ENCODE results near the gene EMID1.

- TF ChIP-seq POLR2A (IDR thresholded peaks at IDR 0.05): no peak
- no peak for TF ChIP-seq CTCF (IDR thresholded peaks at IDR 0.05)
Measured at GRCh38 chr22:29207243-29207550, 1.5 kb downstream of the EMID1 start.
